Activated naive CD8-positive, alpha-beta T cell treated with anti-CD3 and anti-CD28 coated beads, Interleukin-2, amount 50 U/mL, for 16 hours (primary cell): ENCODE measurements around the gene LEKR1.

Experiments used
- DNase-seq: peaks from one replicate; pipeline ENCODE4 v3.0.0-alpha.2; 2020; ENCODE audit warnings: low read depth, low spot score

Gene LEKR1

GRCh38 chr3:157079676-157080369, 253.7 kb downstream of the LEKR1 start:
- DNase-seq = no peak

- peak; percentile 78 for DNase-seq
Observed at GRCh38 chr3:157081626-157082210, 255.6 kb downstream of the LEKR1 start.

GRCh38 chr3:157082305-157082982, 256.3 kb downstream of the LEKR1 start:
- no peak for DNase-seq

- no peak for DNase-seq
Observed at GRCh38 chr3:157083824-157084223, 257.7 kb downstream of the LEKR1 start.

GRCh38 chr3:157086060-157086750, 260.1 kb downstream of the LEKR1 start:
- DNase-seq = no peak

- no peak for DNase-seq
Observed at GRCh38 chr3:157086775-157087174, 260.6 kb downstream of the LEKR1 start.

GRCh38 chr3:157087373-157087772, 261.2 kb downstream of the LEKR1 start:
- DNase-seq = no peak

- no peak for DNase-seq
Observed at GRCh38 chr3:157087780-157088600, 261.8 kb downstream of the LEKR1 start.

- DNase-seq = peak; percentile 83
Observed at GRCh38 chr3:157088601-157089454, 262.7 kb downstream of the LEKR1 start.

GRCh38 chr3:157089455-157090221, 263.5 kb downstream of the LEKR1 start:
- no peak for DNase-seq

GRCh38 chr3:157091083-157091833, 265.1 kb downstream of the LEKR1 start:
- no peak for DNase-seq

GRCh38 chr3:157092230-157092629, 266.1 kb downstream of the LEKR1 start:
- DNase-seq = no peak

- DNase-seq = no peak
Observed at GRCh38 chr3:157093096-157093495, 266.9 kb downstream of the LEKR1 start.

- no peak for DNase-seq
Observed at GRCh38 chr3:157094301-157094700, 268.1 kb downstream of the LEKR1 start.

- no peak for DNase-seq
Observed at GRCh38 chr3:157094751-157095480, 268.8 kb downstream of the LEKR1 start.
